T-helper 1 cell treated with Interleukin-12 subunit alpha and Interleukin-12 subunit beta and Interleukin-4 antibody, amounts not matched to agents 30 μg/mL and 1 μg/mL, for 36 hours (primary cell): ENCODE results near the gene TRPV2.
"Not testable (repeated sequence)": the region's sequence is repeated elsewhere in the genome, so short reads cannot be mapped to it uniquely, and the experiment has no call there.

ENCODE experiments used
- H3K27ac Mint-ChIP-seq: one replicate; pipeline ENCODE4 v1.8.0; 2021; ENCODE audit warnings: mild to moderate bottlenecking, mixed read lengths
- H3K27me3 Mint-ChIP-seq: one replicate; pipeline ENCODE4 v1.8.0; 2021; ENCODE audit warnings: low read depth, mixed read lengths
- H3K36me3 Mint-ChIP-seq: one replicate; pipeline ENCODE4 v1.8.0; 2021; ENCODE audit warnings: low read depth, mixed read lengths
- H3K4me1 Mint-ChIP-seq: one replicate; pipeline ENCODE4 v1.8.0; 2021; ENCODE audit warnings: low read depth, mixed read lengths
- H3K4me3 Mint-ChIP-seq: one replicate; pipeline ENCODE4 v1.8.0; 2021; ENCODE audit warnings: mild to moderate bottlenecking, moderate library complexity, mixed read lengths
- H3K9me3 Mint-ChIP-seq: one replicate; pipeline ENCODE4 v1.8.0; 2021; ENCODE audit warnings: mixed read lengths

TRPV2 gene

GRCh38 chr17:16392491-16392890 lies 22.9 kb upstream of the TRPV2 start:
- not testable (repeated sequence) for H3K36me3 Mint-ChIP-seq, H3K4me3 Mint-ChIP-seq, H3K27ac Mint-ChIP-seq, H3K27me3 Mint-ChIP-seq, H3K4me1 Mint-ChIP-seq, H3K9me3 Mint-ChIP-seq

- not testable (repeated sequence) for H3K27ac Mint-ChIP-seq, H3K9me3 Mint-ChIP-seq
Observed at GRCh38 chr17:16395887-16396286, 19.5 kb upstream of the TRPV2 start.

GRCh38 chr17:16396693-16397092 lies 18.7 kb upstream of the TRPV2 start:
- not testable (repeated sequence) for H3K4me1 Mint-ChIP-seq, H3K36me3 Mint-ChIP-seq, H3K4me3 Mint-ChIP-seq, H3K9me3 Mint-ChIP-seq, H3K27ac Mint-ChIP-seq, H3K27me3 Mint-ChIP-seq

More at GRCh38 chr17:16395887-16396286, 19.5 kb upstream of the TRPV2 start:
- not testable (repeated sequence) for H3K4me1 Mint-ChIP-seq, H3K36me3 Mint-ChIP-seq, H3K4me3 Mint-ChIP-seq, H3K27me3 Mint-ChIP-seq

- no peak overlapping the region for H3K4me3 Mint-ChIP-seq
- H3K27ac Mint-ChIP-seq: peak overlapping the region; percentile 12
- H3K9me3 Mint-ChIP-seq: no peaks in the 10 kb centered on the region
- peaks cover 5% of the 10 kb centered on the region for H3K27me3 Mint-ChIP-seq
- H3K4me1 Mint-ChIP-seq: peaks cover 6% of the 10 kb centered on the region
- no peaks in the 10 kb centered on the region for H3K36me3 Mint-ChIP-seq
Observed at GRCh38 chr17:16398270-16399267, 16.8 kb upstream of the TRPV2 start.

- not testable (repeated sequence) for H3K27ac Mint-ChIP-seq, H3K9me3 Mint-ChIP-seq
Observed at GRCh38 chr17:16403847-16404246, 11.5 kb upstream of the TRPV2 start.

GRCh38 chr17:16406742-16407674 lies 8.4 kb upstream of the TRPV2 start:
- Mint-ChIP-seq H3K9me3 (no peaks in the 10 kb centered on the region), H3K27me3 (peaks cover 36% of the 10 kb centered on the region), H3K4me1 (no peaks in the 10 kb centered on the region), H3K36me3 (no peaks in the 10 kb centered on the region), H3K4me3 (no peak overlapping the region), H3K27ac (no peak overlapping the region)

More at GRCh38 chr17:16403847-16404246, 11.5 kb upstream of the TRPV2 start:
- H3K27me3 Mint-ChIP-seq: peaks cover 42% of the 10 kb centered on the region
- not testable (repeated sequence) for H3K36me3 Mint-ChIP-seq, H3K4me3 Mint-ChIP-seq, H3K4me1 Mint-ChIP-seq

GRCh38 chr17:16407911-16408588 lies 7.3 kb upstream of the TRPV2 start:
- Mint-ChIP-seq H3K27me3 (peaks cover 36% of the 10 kb centered on the region), H3K4me1 (no peaks in the 10 kb centered on the region), H3K4me3 (no peak overlapping the region), H3K27ac (no peak overlapping the region), H3K36me3 (no peaks in the 10 kb centered on the region), H3K9me3 (no peaks in the 10 kb centered on the region)

- Mint-ChIP-seq H3K9me3 (no peaks in the 10 kb centered on the region), H3K27ac (peak overlapping the region; percentile 99), H3K27me3 (no peaks in the 10 kb centered on the region), H3K4me1 (peaks cover 46% of the 10 kb centered on the region), H3K36me3 (peaks cover 33% of the 10 kb centered on the region), H3K4me3 (peak overlapping the region; percentile 99)
Observed at GRCh38 chr17:16417399-16417798, 2.0 kb downstream of the TRPV2 start.

- Mint-ChIP-seq H3K36me3 (peaks cover 39% of the 10 kb centered on the region), H3K27me3 (no peaks in the 10 kb centered on the region), H3K9me3 (no peaks in the 10 kb centered on the region), H3K4me3 (peak overlapping the region; percentile 34), H3K4me1 (peaks cover 46% of the 10 kb centered on the region), H3K27ac (peak overlapping the region; percentile 88)
Observed at GRCh38 chr17:16417896-16418684, 2.7 kb downstream of the TRPV2 start.

GRCh38 chr17:16418685-16419068 lies 3.3 kb downstream of the TRPV2 start:
- Mint-ChIP-seq H3K27ac (peak overlapping the region; percentile 88), H3K4me1 (peaks cover 46% of the 10 kb centered on the region), H3K27me3 (no peaks in the 10 kb centered on the region), H3K4me3 (peak overlapping the region; percentile 61), H3K9me3 (no peaks in the 10 kb centered on the region), H3K36me3 (peaks cover 42% of the 10 kb centered on the region)

- Mint-ChIP-seq H3K4me1 (peaks cover 44% of the 10 kb centered on the region), H3K36me3 (peaks cover 42% of the 10 kb centered on the region), H3K4me3 (peak overlapping the region; percentile 61), H3K27me3 (no peaks in the 10 kb centered on the region), H3K9me3 (no peaks in the 10 kb centered on the region), H3K27ac (peak overlapping the region; percentile 88)
Observed at GRCh38 chr17:16419074-16419928, 3.9 kb downstream of the TRPV2 start.

- H3K27ac Mint-ChIP-seq: peak overlapping the region; percentile 88
- no peaks in the 10 kb centered on the region for H3K27me3 Mint-ChIP-seq
- peaks cover 39% of the 10 kb centered on the region for H3K4me1 Mint-ChIP-seq
- H3K36me3 Mint-ChIP-seq: peaks cover 42% of the 10 kb centered on the region
- H3K4me3 Mint-ChIP-seq: peak overlapping the region; percentile 61
- H3K9me3 Mint-ChIP-seq: no peaks in the 10 kb centered on the region
Observed at GRCh38 chr17:16419929-16420271, 4.5 kb downstream of the TRPV2 start.

GRCh38 chr17:16422416-16422815 lies 7.0 kb downstream of the TRPV2 start:
- Mint-ChIP-seq H3K36me3 (peaks cover 42% of the 10 kb centered on the region), H3K27me3 (no peaks in the 10 kb centered on the region), H3K27ac (no peak overlapping the region), H3K4me3 (no peak overlapping the region), H3K4me1 (peaks cover 34% of the 10 kb centered on the region), H3K9me3 (no peaks in the 10 kb centered on the region)
